Uterus (tissue), 4 donors: Measurements from ENCODE around the gene SMPDL3A. TPM values are rescaled to one million over a fixed set of nuclear protein-coding genes. Genes with fewer than 3 reads are reported as not detected.

Experiments
- DNase-seq, 2 donors: peaks; one replicate each; pipeline ENCODE4 v3.0.0-alpha.2; 2019 to 2020
- H3K27ac ChIP-seq, 2 donors: fragments of 200-600 bp; sonication (generic); 1 replicate in 1 of 2; 2 replicates in 1 of 2; pipeline ENCODE4 v1.5.1; 2016 to 2018
- H3K27me3 ChIP-seq, 2 donors: fragments of 200-600 bp; sonication (generic); one replicate each; pipeline ENCODE4 v1.5.1; 2018 to 2019; ENCODE audit warnings: control low read depth in 1 of 2
- H3K36me3 ChIP-seq, 2 donors: fragments of 200-600 bp; sonication (generic); one replicate each; pipeline ENCODE4 v1.5.1; 2019; ENCODE audit warnings: control low read depth in 1 of 2
- H3K4me1 ChIP-seq, 2 donors: fragments of 200-600 bp; sonication (generic); one replicate each; pipeline ENCODE4 v1.5.1; 2018 to 2019; ENCODE audit warnings: control low read depth in 1 of 2
- H3K4me3 ChIP-seq, 2 donors: fragments of 200-600 bp; sonication (generic); 1 replicate in 1 of 2; 2 replicates in 1 of 2; pipeline ENCODE4 v1.5.1; 2018 to 2019; ENCODE audit warnings: mild to moderate bottlenecking in 1 of 2
- H3K9me3 ChIP-seq, 2 donors: fragments of 200-600 bp; sonication (generic); one replicate each; pipeline ENCODE4 v1.5.1; 2019; ENCODE audit warnings: control low read depth in 1 of 2
- POLR2A ChIP-seq, 2 donors: fragments of 450-650 bp; IDR thresholded peaks; one replicate each; pipeline ENCODE4 v1.6.1; 2016; ENCODE audit warnings: antibody characterized with exemption in 2 of 2, mild to moderate bottlenecking in 1 of 2, moderate library complexity in 1 of 2
- intact Hi-C: fragments of 100-400 bp; cut with DNase I; formaldehyde crosslinking; loops from one replicate; pipeline ENCODE4 v1.15.1; 2023; ENCODE audit warnings: low total_unique reads
- small RNA-seq: library from RNA; depleted of rRNA; stranded (forward); fragments of <200 nt; gene quantifications from one replicate; pipeline ENCODE3, GENCODE V24; 2016
- total RNA-seq, 4 donors: library from RNA; depleted of rRNA in 3 of 4; stranded (reverse); fragments of >200 nt in 3 of 4; gene quantifications; one replicate each; pipeline versions ENCODE4 v1.1.0 to v1.2.4, GENCODE V29; 2014 to 2023
- TF ChIP-seq, protein P1 (sequence below), 4 experiments: fragments of 200-600 bp in 2 of 4; fragments of 450-650 bp in 2 of 4; sonication (generic) in 2 of 4; IDR thresholded peaks; one replicate each; pipeline ENCODE4 v1.5.1; 2016 to 2019; ENCODE audit warnings: antibody characterized with exemption in 4 of 4, mild to moderate bottlenecking in 2 of 4, moderate library complexity in 1 of 4
- donor health status: DM: yes; HTN: yes; CAD: no.

SMPDL3A gene
- total RNA-seq, 4 donors from 2014 or later = 4.1 to 18.7 (median 13.3) TPM

DNA sequence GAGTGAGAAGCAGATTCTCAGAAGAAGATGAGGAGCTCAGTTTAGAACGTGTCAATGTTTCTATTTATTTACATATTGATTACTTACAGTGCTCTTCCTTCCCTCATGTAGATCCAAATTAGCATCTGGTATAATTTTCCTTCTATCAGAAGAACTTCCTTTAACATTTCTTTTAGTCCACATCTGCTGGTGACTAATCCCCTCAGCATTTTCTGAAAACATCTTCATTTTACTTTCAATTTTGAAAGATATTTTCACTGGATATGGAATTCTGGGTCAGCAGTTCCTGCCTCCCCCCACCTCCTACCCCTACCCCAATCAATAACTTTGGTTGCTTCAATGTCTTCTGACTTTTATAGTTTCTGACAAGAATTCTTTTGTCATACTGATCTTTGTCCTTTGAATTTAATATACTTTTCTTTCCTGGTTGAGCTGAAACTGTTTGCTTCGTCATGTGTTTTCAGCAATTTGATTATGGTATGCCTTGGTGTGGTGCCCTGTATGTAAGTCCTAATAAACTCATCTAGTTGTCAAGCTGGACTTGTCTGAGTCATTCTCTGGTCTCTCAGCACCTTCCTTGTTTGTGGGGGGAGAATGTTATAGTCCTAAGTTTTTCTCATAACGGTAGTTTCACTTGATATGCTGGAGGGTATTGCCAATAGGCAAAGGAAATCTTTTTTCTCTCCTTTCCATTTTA is 57.0 kb downstream of the SMPDL3A start:
- TF ChIP-seq, protein P1, sequence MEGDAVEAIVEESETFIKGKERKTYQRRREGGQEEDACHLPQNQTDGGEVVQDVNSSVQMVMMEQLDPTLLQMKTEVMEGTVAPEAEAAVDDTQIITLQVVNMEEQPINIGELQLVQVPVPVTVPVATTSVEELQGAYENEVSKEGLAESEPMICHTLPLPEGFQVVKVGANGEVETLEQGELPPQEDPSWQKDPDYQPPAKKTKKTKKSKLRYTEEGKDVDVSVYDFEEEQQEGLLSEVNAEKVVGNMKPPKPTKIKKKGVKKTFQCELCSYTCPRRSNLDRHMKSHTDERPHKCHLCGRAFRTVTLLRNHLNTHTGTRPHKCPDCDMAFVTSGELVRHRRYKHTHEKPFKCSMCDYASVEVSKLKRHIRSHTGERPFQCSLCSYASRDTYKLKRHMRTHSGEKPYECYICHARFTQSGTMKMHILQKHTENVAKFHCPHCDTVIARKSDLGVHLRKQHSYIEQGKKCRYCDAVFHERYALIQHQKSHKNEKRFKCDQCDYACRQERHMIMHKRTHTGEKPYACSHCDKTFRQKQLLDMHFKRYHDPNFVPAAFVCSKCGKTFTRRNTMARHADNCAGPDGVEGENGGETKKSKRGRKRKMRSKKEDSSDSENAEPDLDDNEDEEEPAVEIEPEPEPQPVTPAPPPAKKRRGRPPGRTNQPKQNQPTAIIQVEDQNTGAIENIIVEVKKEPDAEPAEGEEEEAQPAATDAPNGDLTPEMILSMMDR (IDR thresholded peaks at IDR 0.05) = no peak
- no peak for TF ChIP-seq POLR2A (IDR thresholded peaks at IDR 0.05)
- Histone ChIP-seq H3K27me3 (no peaks in the 10 kb centered on the region), H3K4me3 (no peak overlapping the region), H3K4me1 (no peaks in the 10 kb centered on the region), H3K36me3 (no peaks in the 10 kb centered on the region), H3K9me3 (no peaks in the 10 kb centered on the region), H3K27ac (peak overlapping the region in 1 of 2 donors; percentile 33)
- no peak for DNase-seq
- intact Hi-C loops = no loop called here

DNA sequence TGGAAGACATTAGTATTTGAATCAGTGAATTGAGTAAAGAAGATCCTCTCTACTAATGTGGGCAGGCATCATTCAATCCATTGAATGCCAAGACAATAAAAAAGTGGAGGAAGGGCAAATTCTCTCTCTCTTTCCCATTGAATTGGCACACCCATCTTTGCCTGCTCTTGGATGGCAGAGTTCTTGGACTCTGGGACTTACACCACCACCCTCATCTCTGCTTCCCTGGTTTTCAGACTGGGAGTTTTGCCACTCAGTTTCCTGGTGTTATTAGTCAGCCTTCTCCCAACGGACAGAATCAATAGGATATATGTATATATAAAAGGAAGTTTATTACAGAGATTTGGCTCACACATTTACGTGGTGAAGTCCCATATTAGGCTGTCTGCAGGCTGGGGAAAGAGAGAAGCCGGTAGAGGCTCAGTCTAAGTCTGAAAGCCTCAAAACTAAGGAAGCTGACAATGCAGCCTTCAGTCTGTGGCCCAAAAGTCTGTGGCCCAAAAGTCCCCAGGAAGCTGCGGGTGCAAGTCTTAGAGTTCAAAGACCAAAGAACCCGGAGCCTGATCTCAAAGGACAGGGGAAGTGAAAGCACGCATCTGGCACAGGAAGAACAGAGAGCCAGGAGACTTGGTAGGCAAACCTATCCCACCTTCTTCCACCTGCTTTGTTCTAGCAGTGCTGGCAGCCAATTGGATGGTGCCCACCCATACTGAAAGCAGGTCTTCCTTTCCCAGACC is 64.4 kb downstream of the SMPDL3A start:
- H3K27me3 ChIP-seq = no peaks in the 10 kb centered on the region
- no peaks in the 10 kb centered on the region for H3K9me3 ChIP-seq
- no peak overlapping the region for H3K27ac ChIP-seq
- no peaks in the 10 kb centered on the region for H3K36me3 ChIP-seq
- intact Hi-C loops = no loop called here
- DNase-seq = no peak
- H3K4me1 ChIP-seq = no peaks in the 10 kb centered on the region
- TF ChIP-seq POLR2A (IDR thresholded peaks at IDR 0.05) = no peak
- TF ChIP-seq, protein P1 (IDR thresholded peaks at IDR 0.05) = no peak
- H3K4me3 ChIP-seq = no peak overlapping the region

Small RNAs within 50 kb of the gene (small RNA-seq; reads per million reads assigned to genes)
- gene RN7SL564P = not detected

Other genes starting within 250 kb of the SMPDL3A start
- gene PKIB, start 178.9 kb upstream of the SMPDL3A start, total RNA-seq = 1 to 10 TPM in 1 of 4 donors, under 1 TPM in 2, not detected in 1; 0.43 to 5.2 (median 0.59) TPM
- under 1 TPM in 1 of 4 donors, not detected in 3; 0.76 TPM for gene FABP7, start 9.5 kb upstream of the SMPDL3A start, total RNA-seq
- gene CLVS2, start 207.0 kb downstream of the SMPDL3A start, total RNA-seq = 10 to 100 TPM in 1 of 4 donors, 1 to 10 TPM in 1, under 1 TPM in 2; under 0.01 to 11.6 (median 3.2) TPM